GM18526 (cell line): Measurements from ENCODE around the gene CFAP46.

Experiments used
- POLR2A ChIP-seq: IDR thresholded peaks from 3 replicates; pipeline ENCODE4 v1.6.1; 2011; ENCODE audit not compliant: insufficient read length; ENCODE audit errors: extremely low read depth

Gene CFAP46

GRCh38 chr10:132983252-132984007 lies 41.1 kb upstream of the CFAP46 start:
- TF ChIP-seq POLR2A: no peak

- no peak for TF ChIP-seq POLR2A
These were observed 40.1 kb upstream of the CFAP46 start for GRCh38 chr10:132982301-132982989.

- no peak for TF ChIP-seq POLR2A
These were observed 39.4 kb upstream of the CFAP46 start for GRCh38 chr10:132981746-132982145.

- TF ChIP-seq POLR2A: no peak
These were observed 38.8 kb upstream of the CFAP46 start for GRCh38 chr10:132981173-132981555.

- TF ChIP-seq POLR2A: no peak
These were observed 38.2 kb upstream of the CFAP46 start for GRCh38 chr10:132980426-132981172.

- TF ChIP-seq POLR2A: no peak
These were observed 37.4 kb upstream of the CFAP46 start for GRCh38 chr10:132979491-132980425.

- no peak for TF ChIP-seq POLR2A
These were observed 36.2 kb upstream of the CFAP46 start for GRCh38 chr10:132978542-132978941.

- no peak for TF ChIP-seq POLR2A
These were observed 35.4 kb upstream of the CFAP46 start for GRCh38 chr10:132977807-132978206.

GRCh38 chr10:132977076-132977475 lies 34.7 kb upstream of the CFAP46 start:
- no peak for TF ChIP-seq POLR2A

GRCh38 chr10:132975831-132976682 lies 33.7 kb upstream of the CFAP46 start:
- TF ChIP-seq POLR2A: no peak

- no peak for TF ChIP-seq POLR2A
These were observed 32.8 kb upstream of the CFAP46 start for GRCh38 chr10:132974886-132975830.

- TF ChIP-seq POLR2A: no peak
These were observed 32.0 kb upstream of the CFAP46 start for GRCh38 chr10:132974249-132974796.

- no peak for TF ChIP-seq POLR2A
These were observed 31.5 kb upstream of the CFAP46 start for GRCh38 chr10:132973903-132974241.
